ENCODE measurements around the gene VSTM4.

- TF ChIP-seq, protein P1, sequence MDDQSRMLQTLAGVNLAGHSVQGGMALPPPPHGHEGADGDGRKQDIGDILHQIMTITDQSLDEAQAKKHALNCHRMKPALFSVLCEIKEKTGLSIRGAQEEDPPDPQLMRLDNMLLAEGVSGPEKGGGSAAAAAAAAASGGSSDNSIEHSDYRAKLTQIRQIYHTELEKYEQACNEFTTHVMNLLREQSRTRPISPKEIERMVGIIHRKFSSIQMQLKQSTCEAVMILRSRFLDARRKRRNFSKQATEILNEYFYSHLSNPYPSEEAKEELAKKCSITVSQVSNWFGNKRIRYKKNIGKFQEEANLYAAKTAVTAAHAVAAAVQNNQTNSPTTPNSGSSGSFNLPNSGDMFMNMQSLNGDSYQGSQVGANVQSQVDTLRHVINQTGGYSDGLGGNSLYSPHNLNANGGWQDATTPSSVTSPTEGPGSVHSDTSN (IDR thresholded peaks at IDR 0.05): no peak
- TF ChIP-seq CTCF (IDR thresholded peaks at IDR 0.05): no peak
These were observed 86.7 kb downstream of the VSTM4 start for GRCh38 chr10:49028639-49029038.
